Keratinocyte (primary cell): ENCODE results near the gene SMYD3.

Experiments used
- EZH2 ChIP-seq: IDR thresholded peaks from one replicate; pipeline ENCODE4 v1.6.1; 2012; ENCODE audit warnings: inconsistent platforms, mild to moderate bottlenecking, low read length, moderate library complexity
- TF ChIP-seq, protein P1 (sequence below), 3 experiments: IDR thresholded peaks in 1 of 3; conservative IDR thresholded peaks in 1 of 3; optimal IDR thresholded peaks in 1 of 3; 2 replicates in 2 of 3; 3 replicates in 1 of 3; pipeline versions ENCODE3 to v1.5.1; 2011; ENCODE audit warnings: low read length in 3 of 3, mild to moderate bottlenecking in 3 of 3, moderate library complexity in 2 of 3, control low read depth in 1 of 3, inconsistent platforms in 1 of 3; ENCODE audit not compliant: insufficient read depth in 2 of 3; ENCODE audit errors: extremely low read depth in 1 of 3

DNA sequence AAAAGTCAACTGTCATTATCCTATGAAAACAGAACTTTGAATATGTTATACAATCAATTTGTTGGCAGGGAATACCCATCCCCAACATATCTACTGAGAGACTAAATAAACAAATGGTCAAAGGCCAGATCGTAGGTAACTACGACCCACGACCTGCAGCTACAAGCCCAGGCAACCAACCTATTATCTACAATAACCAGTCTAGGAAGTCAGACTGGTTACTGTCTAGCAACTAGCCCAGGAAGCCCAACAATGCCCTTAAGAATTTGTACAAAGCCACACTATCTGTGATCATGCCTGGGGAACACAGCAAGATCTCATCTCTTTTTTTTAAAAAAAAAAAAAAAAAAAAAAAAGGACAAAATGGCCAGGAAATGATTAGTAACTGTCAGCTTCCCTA lies 58.7 kb downstream of the SMYD3 start:
- TF ChIP-seq, protein P1, sequence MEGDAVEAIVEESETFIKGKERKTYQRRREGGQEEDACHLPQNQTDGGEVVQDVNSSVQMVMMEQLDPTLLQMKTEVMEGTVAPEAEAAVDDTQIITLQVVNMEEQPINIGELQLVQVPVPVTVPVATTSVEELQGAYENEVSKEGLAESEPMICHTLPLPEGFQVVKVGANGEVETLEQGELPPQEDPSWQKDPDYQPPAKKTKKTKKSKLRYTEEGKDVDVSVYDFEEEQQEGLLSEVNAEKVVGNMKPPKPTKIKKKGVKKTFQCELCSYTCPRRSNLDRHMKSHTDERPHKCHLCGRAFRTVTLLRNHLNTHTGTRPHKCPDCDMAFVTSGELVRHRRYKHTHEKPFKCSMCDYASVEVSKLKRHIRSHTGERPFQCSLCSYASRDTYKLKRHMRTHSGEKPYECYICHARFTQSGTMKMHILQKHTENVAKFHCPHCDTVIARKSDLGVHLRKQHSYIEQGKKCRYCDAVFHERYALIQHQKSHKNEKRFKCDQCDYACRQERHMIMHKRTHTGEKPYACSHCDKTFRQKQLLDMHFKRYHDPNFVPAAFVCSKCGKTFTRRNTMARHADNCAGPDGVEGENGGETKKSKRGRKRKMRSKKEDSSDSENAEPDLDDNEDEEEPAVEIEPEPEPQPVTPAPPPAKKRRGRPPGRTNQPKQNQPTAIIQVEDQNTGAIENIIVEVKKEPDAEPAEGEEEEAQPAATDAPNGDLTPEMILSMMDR (optimal IDR thresholded peaks at IDR 0.05 in 1 of 3, IDR thresholded peaks at IDR 0.05 in 1 of 3, conservative IDR thresholded peaks at IDR 0.05 in 1 of 3; ENCODE audit: extremely low read depth in 1 of 3, insufficient read depth in 2 of 3, low read length in 3 of 3): no peak
- no peak for TF ChIP-seq EZH2
